ENCODE measurements around the gene MAML2.

MAML2 gene

GRCh38 chr11:96339706-96340554 is 3.1 kb downstream of the MAML2 start:
- no peak for DNase-seq (ENCODE audit: low spot score)
- TF ChIP-seq CTCF (IDR thresholded peaks at IDR 0.05; ENCODE audit: extremely low read depth, missing control alignments), result no peak

- no peak for TF ChIP-seq CTCF (IDR thresholded peaks at IDR 0.05; ENCODE audit: extremely low read depth, missing control alignments)
- DNase-seq (ENCODE audit: low spot score), result peak; percentile 56
Observed at GRCh38 chr11:96338910-96339705, 3.9 kb downstream of the MAML2 start.

GRCh38 chr11:96337541-96338431 is 5.2 kb downstream of the MAML2 start:
- TF ChIP-seq CTCF (IDR thresholded peaks at IDR 0.05; ENCODE audit: extremely low read depth, missing control alignments), result no peak
- peak; percentile 55 for DNase-seq (ENCODE audit: low spot score)

GRCh38 chr11:96335388-96335787 is 7.6 kb downstream of the MAML2 start:
- no peak for TF ChIP-seq CTCF (IDR thresholded peaks at IDR 0.05; ENCODE audit: extremely low read depth, missing control alignments)

GRCh38 chr11:96334219-96334618 is 8.8 kb downstream of the MAML2 start:
- no peak for TF ChIP-seq CTCF (IDR thresholded peaks at IDR 0.05; ENCODE audit: extremely low read depth, missing control alignments)
- no peak for DNase-seq (ENCODE audit: low spot score)

More at GRCh38 chr11:96335388-96335787, 7.6 kb downstream of the MAML2 start:
- no peak for DNase-seq (ENCODE audit: low spot score)

GRCh38 chr11:96333191-96333719 is 9.7 kb downstream of the MAML2 start:
- no peak for DNase-seq (ENCODE audit: low spot score)

More at GRCh38 chr11:96333191-96333719, 9.7 kb downstream of the MAML2 start:
- TF ChIP-seq CTCF (IDR thresholded peaks at IDR 0.05; ENCODE audit: extremely low read depth, missing control alignments), result no peak

Measured in GM20000 (cell line).